ENCODE measurements around the gene WBP4.

DNA sequence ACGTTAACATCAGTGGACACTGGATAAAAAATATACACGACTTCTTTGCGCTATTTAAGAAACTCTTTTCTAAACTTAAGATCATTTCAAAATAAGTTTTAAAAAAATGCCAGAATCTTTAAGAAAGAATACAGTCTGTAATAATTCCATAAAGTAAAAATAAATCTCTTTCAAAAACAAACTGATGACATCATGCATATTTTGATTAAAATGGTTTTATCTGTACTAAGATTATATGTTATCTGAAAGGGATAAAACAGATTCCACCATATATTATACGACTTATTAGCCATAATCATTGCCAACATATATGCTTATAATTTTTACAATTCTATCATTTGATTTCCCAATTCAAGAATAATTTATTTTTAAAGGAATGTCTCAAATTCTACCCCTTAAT is 26.9 kb upstream of the WBP4 start:
- TF ChIP-seq, protein P1, sequence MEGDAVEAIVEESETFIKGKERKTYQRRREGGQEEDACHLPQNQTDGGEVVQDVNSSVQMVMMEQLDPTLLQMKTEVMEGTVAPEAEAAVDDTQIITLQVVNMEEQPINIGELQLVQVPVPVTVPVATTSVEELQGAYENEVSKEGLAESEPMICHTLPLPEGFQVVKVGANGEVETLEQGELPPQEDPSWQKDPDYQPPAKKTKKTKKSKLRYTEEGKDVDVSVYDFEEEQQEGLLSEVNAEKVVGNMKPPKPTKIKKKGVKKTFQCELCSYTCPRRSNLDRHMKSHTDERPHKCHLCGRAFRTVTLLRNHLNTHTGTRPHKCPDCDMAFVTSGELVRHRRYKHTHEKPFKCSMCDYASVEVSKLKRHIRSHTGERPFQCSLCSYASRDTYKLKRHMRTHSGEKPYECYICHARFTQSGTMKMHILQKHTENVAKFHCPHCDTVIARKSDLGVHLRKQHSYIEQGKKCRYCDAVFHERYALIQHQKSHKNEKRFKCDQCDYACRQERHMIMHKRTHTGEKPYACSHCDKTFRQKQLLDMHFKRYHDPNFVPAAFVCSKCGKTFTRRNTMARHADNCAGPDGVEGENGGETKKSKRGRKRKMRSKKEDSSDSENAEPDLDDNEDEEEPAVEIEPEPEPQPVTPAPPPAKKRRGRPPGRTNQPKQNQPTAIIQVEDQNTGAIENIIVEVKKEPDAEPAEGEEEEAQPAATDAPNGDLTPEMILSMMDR (IDR thresholded peaks at IDR 0.05), result no peak
- TF ChIP-seq POLR2A (IDR thresholded peaks at IDR 0.05), result no peak
